Activated naive CD8-positive, alpha-beta T cell (primary cell): ENCODE results near the gene INHBB.

Source experiments
- H3K27ac Mint-ChIP-seq: one replicate; pipeline ENCODE4 v1.8.0; 2021; ENCODE audit warnings: mixed read lengths
- H3K27me3 Mint-ChIP-seq: one replicate; pipeline ENCODE4 v1.8.0; 2021; ENCODE audit warnings: mixed read lengths
- H3K36me3 Mint-ChIP-seq: one replicate; pipeline ENCODE4 v1.8.0; 2021; ENCODE audit warnings: mixed read lengths
- H3K4me1 Mint-ChIP-seq: one replicate; pipeline ENCODE4 v1.8.0; 2021; ENCODE audit warnings: low read depth, mixed read lengths
- H3K4me3 Mint-ChIP-seq: one replicate; pipeline ENCODE4 v1.8.0; 2021; ENCODE audit warnings: mild to moderate bottlenecking, mixed read lengths
- H3K9me3 Mint-ChIP-seq: one replicate; pipeline ENCODE4 v1.8.0; 2021; ENCODE audit warnings: low read depth, mixed read lengths

The INHBB gene

DNA sequence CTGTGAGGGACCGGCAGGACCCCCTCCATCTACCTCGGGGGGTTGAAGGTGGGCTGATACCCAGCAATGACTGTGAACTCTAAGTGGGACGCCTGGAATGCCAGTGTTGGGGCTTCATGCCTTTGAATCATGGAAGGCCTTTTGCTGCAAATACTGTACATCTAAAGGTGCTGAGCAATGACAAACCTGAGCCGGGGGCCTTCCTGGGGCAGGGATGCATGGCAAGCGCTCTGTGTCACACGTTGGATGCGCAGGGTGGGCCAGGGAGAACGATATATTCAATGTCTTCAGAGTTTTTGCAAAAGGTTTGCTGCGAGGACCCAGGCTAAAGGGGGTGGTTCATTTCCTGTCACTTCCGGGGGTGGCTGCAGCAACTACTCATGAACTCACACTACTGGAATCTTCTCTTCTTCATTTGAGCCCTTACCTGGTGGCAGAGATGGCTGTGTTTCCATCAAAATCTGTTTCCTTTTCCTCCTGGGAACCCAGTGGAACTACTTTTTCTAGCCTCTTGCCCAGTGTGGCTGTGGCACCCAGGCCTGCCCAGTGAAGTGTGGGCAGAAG is 24.1 kb upstream of the INHBB start:
- no peak overlapping the region for H3K4me3 Mint-ChIP-seq
- no peaks in the 10 kb centered on the region for H3K36me3 Mint-ChIP-seq

DNA sequence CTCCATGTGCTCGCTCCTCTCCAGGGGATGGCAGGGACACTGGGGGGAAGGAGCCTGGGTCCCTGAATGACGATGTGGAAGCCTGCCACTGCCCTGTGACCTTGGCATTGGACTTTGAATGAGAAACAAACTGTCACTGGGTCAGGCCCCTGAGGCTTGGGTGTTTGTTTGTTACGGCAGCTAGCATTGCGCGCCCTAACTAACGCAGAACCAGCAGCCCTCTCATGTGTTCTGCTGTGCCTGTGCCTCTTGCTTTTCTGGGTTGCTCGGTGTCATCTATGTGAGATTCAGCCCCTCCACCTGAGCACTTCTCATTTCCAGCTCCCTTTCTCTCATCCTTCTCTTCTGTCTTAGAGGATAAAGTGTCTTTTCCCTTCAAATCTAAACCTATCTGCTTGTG is 23.6 kb upstream of the INHBB start:
- no peak overlapping the region for H3K27ac Mint-ChIP-seq
- no peaks in the 10 kb centered on the region for H3K27me3 Mint-ChIP-seq
- no peaks in the 10 kb centered on the region for H3K36me3 Mint-ChIP-seq
- H3K4me3 Mint-ChIP-seq = no peak overlapping the region
- no peaks in the 10 kb centered on the region for H3K9me3 Mint-ChIP-seq
- H3K4me1 Mint-ChIP-seq = peaks cover 3% of the 10 kb centered on the region

More for the DNA sequence above, 24.1 kb upstream of the INHBB start:
- H3K27ac Mint-ChIP-seq = no peak overlapping the region
- no peaks in the 10 kb centered on the region for H3K27me3 Mint-ChIP-seq
- peaks cover 3% of the 10 kb centered on the region for H3K4me1 Mint-ChIP-seq
- H3K9me3 Mint-ChIP-seq = no peaks in the 10 kb centered on the region

DNA sequence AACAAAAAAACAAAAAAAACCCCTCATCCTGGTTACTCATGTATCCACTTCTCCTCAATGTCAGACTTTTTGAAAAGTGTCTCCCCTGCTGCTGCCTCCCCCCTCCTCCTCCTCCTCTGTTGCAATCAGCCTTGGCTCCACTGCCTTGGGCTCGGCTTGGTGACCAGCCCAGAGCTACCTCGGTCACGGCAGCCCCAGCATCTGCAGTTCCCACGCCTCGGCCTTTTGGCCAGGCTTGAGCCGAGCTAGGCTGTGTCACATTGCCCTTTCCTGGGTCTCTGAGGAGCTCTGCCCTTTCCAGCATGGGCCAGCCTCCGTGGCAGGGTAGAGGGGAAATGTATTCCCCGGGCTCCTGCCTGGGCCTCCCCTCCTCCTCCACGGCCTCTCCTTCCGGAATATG is 22.7 kb upstream of the INHBB start:
- H3K4me3 Mint-ChIP-seq = no peak overlapping the region
- no peaks in the 10 kb centered on the region for H3K36me3 Mint-ChIP-seq
- H3K27me3 Mint-ChIP-seq = no peaks in the 10 kb centered on the region
- no peak overlapping the region for H3K27ac Mint-ChIP-seq
- peaks cover 3% of the 10 kb centered on the region for H3K4me1 Mint-ChIP-seq
- no peaks in the 10 kb centered on the region for H3K9me3 Mint-ChIP-seq

DNA sequence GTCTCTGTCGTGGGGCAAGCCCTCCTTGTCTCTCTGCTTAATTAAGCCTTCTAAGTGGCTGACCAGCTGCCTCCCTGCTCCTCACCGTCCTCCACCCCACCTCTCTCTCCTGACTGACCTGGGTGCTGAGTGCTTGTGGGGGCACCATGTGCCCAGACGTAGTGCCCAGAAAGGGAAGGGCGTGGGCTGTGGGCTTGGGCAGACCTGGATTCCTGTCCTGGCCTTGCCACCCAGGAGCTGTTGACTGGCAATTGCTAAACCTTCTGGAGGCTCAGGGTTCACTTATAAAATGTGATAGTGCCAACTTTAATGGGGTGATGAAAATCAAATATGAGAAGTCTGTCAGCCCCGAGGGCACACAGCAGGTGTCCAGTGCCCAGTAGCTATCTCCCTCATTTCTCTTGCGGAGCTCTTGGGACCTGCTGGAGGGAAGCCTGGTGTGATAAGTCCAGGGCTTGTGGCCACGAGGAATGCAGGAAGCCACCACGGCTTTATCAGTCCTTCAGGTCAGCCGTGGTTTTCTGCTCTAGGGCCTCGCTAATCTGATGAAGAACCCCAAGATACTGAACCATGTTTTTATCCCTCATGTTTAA is 22.0 kb upstream of the INHBB start:
- Mint-ChIP-seq H3K4me1 (peaks cover 3% of the 10 kb centered on the region), H3K27me3 (no peaks in the 10 kb centered on the region), H3K27ac (no peak overlapping the region), H3K4me3 (no peak overlapping the region), H3K9me3 (no peaks in the 10 kb centered on the region), H3K36me3 (no peaks in the 10 kb centered on the region)

DNA sequence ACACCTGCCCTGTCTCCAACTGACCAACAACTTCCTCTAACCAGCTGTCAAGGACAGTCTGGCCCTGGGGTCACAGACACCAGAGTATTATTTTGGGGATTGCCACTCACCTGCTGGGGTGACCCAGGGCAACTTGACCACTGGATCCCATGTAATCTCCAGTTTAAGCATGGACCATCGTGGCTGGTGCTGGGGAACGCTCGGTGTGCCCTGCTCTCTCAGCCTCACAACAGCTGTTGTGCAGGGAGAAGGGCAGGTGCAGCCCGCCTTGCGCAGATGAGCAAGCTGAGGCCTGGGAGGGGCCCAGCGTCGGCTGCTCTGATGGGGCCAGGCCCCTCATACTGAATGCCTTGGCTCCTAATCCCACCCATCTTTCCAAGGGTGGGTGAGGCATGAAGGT is 21.0 kb upstream of the INHBB start:
- no peaks in the 10 kb centered on the region for H3K9me3 Mint-ChIP-seq
- peaks cover 3% of the 10 kb centered on the region for H3K4me1 Mint-ChIP-seq
- H3K4me3 Mint-ChIP-seq = no peak overlapping the region

GRCh38 chr2:120326066-120326465 is 19.9 kb upstream of the INHBB start:
- Mint-ChIP-seq H3K4me3 (no peak overlapping the region), H3K36me3 (no peaks in the 10 kb centered on the region), H3K27me3 (peaks cover 3% of the 10 kb centered on the region), H3K4me1 (peaks cover 3% of the 10 kb centered on the region), H3K27ac (no peak overlapping the region), H3K9me3 (no peaks in the 10 kb centered on the region)

More for the DNA sequence above, 21.0 kb upstream of the INHBB start:
- Mint-ChIP-seq H3K27me3 (no peaks in the 10 kb centered on the region), H3K27ac (no peak overlapping the region), H3K36me3 (no peaks in the 10 kb centered on the region)

DNA sequence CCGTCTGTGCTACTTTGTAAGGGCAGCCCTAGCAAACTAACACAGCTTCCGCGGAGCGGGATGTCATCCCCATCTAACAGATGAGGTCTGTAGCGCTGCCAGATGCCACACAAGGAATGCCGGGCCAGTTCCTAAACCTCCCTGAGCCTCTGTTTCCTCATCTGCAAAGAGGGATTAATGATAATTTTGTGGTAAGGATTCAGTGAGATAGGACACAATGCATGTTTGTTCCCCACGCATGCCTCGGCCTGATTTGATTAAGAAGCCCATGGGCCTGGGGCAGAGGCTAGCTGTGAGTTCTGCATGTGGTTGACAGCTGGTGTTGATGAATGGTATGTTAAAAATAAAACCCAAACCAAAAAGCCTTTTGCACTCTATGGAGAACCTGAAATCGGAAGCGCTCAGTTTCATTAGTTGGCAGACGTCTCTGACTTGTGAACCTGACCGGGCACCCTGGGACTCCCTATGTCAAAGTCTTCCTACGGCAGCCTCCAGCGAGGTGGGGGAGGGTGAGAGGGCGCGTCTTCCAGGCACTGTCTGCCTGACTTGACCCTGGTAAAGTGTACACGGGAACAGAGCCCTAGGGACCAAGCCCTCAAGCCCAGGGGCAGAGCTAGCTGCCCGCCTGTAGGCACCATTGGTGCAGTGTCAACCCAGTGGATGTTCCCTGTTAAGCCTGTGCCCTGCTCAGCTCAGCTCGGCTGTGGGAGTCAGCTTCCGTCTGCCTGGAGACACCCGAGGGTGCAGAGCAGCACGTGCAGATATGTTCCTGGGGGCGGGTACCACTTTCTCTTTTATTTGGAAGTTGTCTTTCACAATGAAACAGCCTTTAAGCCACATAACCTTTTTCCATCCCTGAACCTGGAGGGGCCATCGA is 14.8 kb upstream of the INHBB start:
- no peak overlapping the region for H3K27ac Mint-ChIP-seq
- H3K9me3 Mint-ChIP-seq = no peaks in the 10 kb centered on the region
- no peak overlapping the region for H3K4me3 Mint-ChIP-seq
- peaks cover 9% of the 10 kb centered on the region for H3K27me3 Mint-ChIP-seq
- no peaks in the 10 kb centered on the region for H3K36me3 Mint-ChIP-seq
- no peaks in the 10 kb centered on the region for H3K4me1 Mint-ChIP-seq

DNA sequence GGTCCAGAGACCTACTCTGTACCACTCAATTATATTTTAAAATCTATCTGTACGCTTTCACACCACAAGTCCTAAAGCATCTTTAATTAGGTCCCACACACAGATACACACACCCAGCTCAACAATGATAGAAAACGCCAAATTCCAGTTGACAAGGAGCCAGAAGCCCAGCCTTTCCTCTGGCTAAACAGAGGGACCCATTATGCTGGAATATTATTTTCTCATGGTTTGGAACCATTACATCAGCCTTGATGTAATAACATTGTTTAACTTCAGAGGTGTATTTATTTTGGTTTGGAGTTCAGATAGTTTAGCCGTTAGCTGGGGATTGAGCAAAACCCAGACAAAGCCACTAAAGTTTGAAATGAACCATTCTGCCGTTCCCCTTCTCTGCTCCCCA is 14.0 kb upstream of the INHBB start:
- no peak overlapping the region for H3K27ac Mint-ChIP-seq
- no peaks in the 10 kb centered on the region for H3K9me3 Mint-ChIP-seq
- H3K4me3 Mint-ChIP-seq = no peak overlapping the region
- H3K36me3 Mint-ChIP-seq = no peaks in the 10 kb centered on the region
- H3K4me1 Mint-ChIP-seq = no peaks in the 10 kb centered on the region
- H3K27me3 Mint-ChIP-seq = peaks cover 9% of the 10 kb centered on the region

GRCh38 chr2:120332384-120332783 is 13.6 kb upstream of the INHBB start:
- Mint-ChIP-seq H3K27me3 (peaks cover 11% of the 10 kb centered on the region), H3K4me3 (no peak overlapping the region), H3K27ac (no peak overlapping the region), H3K36me3 (no peaks in the 10 kb centered on the region), H3K9me3 (no peaks in the 10 kb centered on the region), H3K4me1 (no peaks in the 10 kb centered on the region)

- Mint-ChIP-seq H3K4me3 (no peak overlapping the region), H3K27me3 (peaks cover 15% of the 10 kb centered on the region), H3K36me3 (no peaks in the 10 kb centered on the region), H3K4me1 (no peaks in the 10 kb centered on the region), H3K27ac (no peak overlapping the region), H3K9me3 (no peaks in the 10 kb centered on the region)
These were observed 11.9 kb upstream of the INHBB start for GRCh38 chr2:120334068-120334467.

DNA sequence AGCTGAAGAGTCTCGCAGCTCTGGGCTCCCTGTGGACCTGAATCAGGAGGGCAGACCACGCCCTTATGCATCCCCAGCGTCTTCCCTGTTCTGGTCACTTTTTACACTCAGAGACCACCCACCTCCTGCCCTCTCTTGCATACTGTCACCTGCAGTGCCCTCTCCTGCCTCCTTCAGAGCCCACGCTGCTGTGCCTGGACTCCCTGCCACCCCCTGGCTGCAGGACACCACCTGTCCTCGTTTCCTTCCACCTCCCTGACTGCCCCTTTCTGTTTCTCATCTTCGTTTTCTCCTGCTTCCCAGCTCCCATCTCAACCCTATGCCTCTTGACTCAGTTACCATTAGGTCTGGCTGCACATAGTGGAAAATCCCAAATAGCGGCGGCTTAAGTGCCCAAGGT is 9.2 kb upstream of the INHBB start:
- no peaks in the 10 kb centered on the region for H3K36me3 Mint-ChIP-seq
- no peak overlapping the region for H3K27ac Mint-ChIP-seq
- H3K4me3 Mint-ChIP-seq = no peak overlapping the region
- peaks cover 21% of the 10 kb centered on the region for H3K27me3 Mint-ChIP-seq
- H3K9me3 Mint-ChIP-seq = no peaks in the 10 kb centered on the region
- no peaks in the 10 kb centered on the region for H3K4me1 Mint-ChIP-seq

DNA sequence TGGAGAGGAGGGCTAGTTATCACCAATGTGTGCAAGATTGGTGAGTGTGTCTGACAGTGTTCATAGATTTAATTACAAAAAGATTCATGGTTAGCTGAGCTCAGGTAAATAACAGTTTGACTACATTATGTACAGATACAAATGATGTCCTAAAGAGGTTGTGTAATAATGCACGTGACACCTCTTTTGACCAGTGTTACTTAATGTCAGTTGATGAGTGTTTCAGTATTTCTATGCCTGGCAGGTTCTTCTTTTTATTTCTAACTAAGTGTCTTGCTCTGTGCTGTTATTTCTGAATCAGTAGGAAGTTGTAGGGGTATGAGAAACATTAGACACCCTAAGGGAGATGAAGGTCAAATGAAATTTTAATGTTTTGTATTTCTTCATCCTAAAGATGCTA is 7.9 kb upstream of the INHBB start:
- Mint-ChIP-seq H3K27me3 (peaks cover 29% of the 10 kb centered on the region), H3K4me1 (peaks cover 4% of the 10 kb centered on the region), H3K36me3 (no peaks in the 10 kb centered on the region), H3K4me3 (no peak overlapping the region), H3K9me3 (no peaks in the 10 kb centered on the region), H3K27ac (no peak overlapping the region)

DNA sequence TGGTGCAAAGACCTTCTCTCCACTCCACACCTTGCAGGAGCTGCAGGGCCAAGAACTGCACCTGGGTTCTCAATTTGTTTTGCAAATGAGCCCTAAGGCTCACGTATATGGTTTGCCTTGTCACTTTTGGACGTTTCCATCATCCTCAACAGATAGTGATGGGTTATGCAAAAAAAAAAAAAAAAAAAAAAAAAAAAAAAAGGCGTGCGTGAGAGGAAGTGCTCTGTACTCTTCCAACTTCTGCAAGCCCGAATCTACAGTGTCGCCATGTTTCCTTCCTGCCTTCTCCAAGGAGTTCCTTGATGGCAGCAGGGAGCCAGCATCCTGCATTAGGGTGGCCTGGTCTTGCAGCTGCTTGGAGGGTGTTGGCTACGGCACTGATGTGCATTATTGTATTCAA is 4.0 kb upstream of the INHBB start:
- Mint-ChIP-seq H3K9me3 (no peaks in the 10 kb centered on the region), H3K4me1 (peaks cover 15% of the 10 kb centered on the region), H3K27ac (no peak overlapping the region), H3K36me3 (no peaks in the 10 kb centered on the region), H3K27me3 (peaks cover 27% of the 10 kb centered on the region), H3K4me3 (no peak overlapping the region)

DNA sequence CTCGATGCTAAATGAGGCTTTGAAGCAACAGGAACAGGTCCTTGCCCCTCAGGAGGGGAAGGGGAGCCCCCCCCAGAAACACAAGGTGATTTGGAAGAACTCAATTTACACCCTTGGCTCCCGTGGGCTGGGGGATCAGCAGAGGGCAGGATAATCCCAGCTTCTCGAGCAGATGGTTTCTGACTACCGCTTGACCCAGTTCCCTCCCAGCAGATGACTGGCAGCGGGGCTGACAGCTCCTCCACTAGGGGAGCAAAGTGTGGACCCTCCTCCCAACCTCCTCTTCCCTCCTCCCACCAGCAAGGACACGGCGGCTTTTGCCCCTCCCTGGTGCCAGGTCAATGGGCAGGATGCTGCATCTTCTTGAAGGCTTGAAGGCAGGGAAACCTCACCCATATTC is 3.5 kb upstream of the INHBB start:
- H3K4me3 Mint-ChIP-seq = no peak overlapping the region
- H3K36me3 Mint-ChIP-seq = no peaks in the 10 kb centered on the region
- H3K4me1 Mint-ChIP-seq = peaks cover 19% of the 10 kb centered on the region
- peaks cover 29% of the 10 kb centered on the region for H3K27me3 Mint-ChIP-seq
- H3K9me3 Mint-ChIP-seq = no peaks in the 10 kb centered on the region
- H3K27ac Mint-ChIP-seq = no peak overlapping the region

DNA sequence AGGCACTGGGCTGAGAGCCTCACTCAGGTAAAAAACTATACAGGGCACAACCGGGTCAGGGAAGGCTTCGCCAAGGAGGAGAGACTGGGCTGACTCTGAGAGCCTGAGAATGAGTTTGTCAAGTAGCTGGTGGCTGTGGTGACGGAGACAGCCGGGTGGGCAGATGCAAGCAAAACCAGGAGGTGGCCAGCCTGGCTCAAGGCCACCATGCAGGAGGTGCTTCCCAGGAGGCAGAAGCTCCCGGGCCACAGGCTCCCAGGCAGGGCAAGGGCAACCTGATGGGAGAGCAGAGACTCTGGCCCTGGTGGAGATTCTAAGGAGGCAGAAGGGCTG is 2.9 kb upstream of the INHBB start:
- Mint-ChIP-seq H3K9me3 (no peaks in the 10 kb centered on the region), H3K4me1 (peaks cover 20% of the 10 kb centered on the region), H3K4me3 (peak overlapping the region; percentile 69), H3K27me3 (peaks cover 30% of the 10 kb centered on the region), H3K27ac (no peak overlapping the region), H3K36me3 (no peaks in the 10 kb centered on the region)
